SK-N-SH (cell line): ENCODE data around the gene HDAC4.

Experiments
- CTCF ChIP-seq: fragments of 200-600 bp; sonication (generic); IDR thresholded peaks from 2 replicates; pipeline ENCODE4 v1.6.1; 2017; ENCODE audit warnings: antibody characterized with exemption, mild to moderate bottlenecking, moderate library complexity
- EP300 ChIP-seq, 2 experiments: IDR thresholded peaks; 2 replicates each; pipeline versions ENCODE4 v1.4.0 to v1.6.1; 2012; ENCODE audit warnings: borderline replicate concordance in 1 of 2, low read depth in 1 of 2, low read length in 1 of 2
- EZH2phosphoT487 ChIP-seq: fragments of 200-600 bp; sonication (generic); IDR thresholded peaks from 2 replicates; pipeline ENCODE4 v1.6.1; 2017; ENCODE audit warnings: low read depth, mixed run types, mild to moderate bottlenecking, antibody characterized with exemption, moderate library complexity, borderline replicate concordance
- PBX3 ChIP-seq: IDR thresholded peaks from 2 replicates; pipeline ENCODE4; 2012
- TF ChIP-seq, protein P1 (sequence below): IDR thresholded peaks from 2 replicates; pipeline ENCODE4 v1.4.0; 2012; ENCODE audit warnings: low read depth, borderline replicate concordance
- TF ChIP-seq, protein P2 (sequence below): IDR thresholded peaks from 2 replicates; pipeline ENCODE4 v1.6.1; 2012; ENCODE audit warnings: mild to moderate bottlenecking, low read depth, low read length, moderate library complexity

DNA sequence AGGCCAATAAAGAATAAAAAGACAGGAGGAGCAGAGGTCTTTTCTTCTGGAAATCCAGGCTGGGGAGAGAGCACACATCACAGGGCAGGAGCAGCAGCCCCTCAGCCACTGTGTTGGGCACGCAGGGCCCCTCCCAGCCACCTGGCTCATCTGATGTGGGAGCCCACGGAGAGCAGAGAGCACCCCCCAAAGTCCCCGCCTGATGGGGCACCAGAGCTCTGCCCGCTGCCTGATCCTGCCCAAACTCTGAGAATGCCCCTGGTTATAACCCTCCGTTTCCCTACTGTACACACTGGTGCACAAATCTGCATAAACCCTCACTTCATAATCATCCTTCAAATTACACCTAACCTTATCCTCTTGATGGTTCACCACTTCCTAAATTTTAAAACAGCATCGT lies 111.3 kb downstream of the HDAC4 start:
- TF ChIP-seq CTCF = no peak
- TF ChIP-seq, protein P1, sequence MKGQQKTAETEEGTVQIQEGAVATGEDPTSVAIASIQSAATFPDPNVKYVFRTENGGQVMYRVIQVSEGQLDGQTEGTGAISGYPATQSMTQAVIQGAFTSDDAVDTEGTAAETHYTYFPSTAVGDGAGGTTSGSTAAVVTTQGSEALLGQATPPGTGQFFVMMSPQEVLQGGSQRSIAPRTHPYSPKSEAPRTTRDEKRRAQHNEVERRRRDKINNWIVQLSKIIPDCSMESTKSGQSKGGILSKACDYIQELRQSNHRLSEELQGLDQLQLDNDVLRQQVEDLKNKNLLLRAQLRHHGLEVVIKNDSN = no peak
- no peak for TF ChIP-seq EZH2phosphoT487
- TF ChIP-seq, protein P2, sequence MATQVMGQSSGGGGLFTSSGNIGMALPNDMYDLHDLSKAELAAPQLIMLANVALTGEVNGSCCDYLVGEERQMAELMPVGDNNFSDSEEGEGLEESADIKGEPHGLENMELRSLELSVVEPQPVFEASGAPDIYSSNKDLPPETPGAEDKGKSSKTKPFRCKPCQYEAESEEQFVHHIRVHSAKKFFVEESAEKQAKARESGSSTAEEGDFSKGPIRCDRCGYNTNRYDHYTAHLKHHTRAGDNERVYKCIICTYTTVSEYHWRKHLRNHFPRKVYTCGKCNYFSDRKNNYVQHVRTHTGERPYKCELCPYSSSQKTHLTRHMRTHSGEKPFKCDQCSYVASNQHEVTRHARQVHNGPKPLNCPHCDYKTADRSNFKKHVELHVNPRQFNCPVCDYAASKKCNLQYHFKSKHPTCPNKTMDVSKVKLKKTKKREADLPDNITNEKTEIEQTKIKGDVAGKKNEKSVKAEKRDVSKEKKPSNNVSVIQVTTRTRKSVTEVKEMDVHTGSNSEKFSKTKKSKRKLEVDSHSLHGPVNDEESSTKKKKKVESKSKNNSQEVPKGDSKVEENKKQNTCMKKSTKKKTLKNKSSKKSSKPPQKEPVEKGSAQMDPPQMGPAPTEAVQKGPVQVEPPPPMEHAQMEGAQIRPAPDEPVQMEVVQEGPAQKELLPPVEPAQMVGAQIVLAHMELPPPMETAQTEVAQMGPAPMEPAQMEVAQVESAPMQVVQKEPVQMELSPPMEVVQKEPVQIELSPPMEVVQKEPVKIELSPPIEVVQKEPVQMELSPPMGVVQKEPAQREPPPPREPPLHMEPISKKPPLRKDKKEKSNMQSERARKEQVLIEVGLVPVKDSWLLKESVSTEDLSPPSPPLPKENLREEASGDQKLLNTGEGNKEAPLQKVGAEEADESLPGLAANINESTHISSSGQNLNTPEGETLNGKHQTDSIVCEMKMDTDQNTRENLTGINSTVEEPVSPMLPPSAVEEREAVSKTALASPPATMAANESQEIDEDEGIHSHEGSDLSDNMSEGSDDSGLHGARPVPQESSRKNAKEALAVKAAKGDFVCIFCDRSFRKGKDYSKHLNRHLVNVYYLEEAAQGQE = no peak
- TF ChIP-seq PBX3 = no peak
- TF ChIP-seq EP300 (IDR thresholded peaks at IDR 0.05; ENCODE audit: borderline replicate concordance in 1 of 2, low read depth in 1 of 2, low read length in 1 of 2) = no peak
